K562 (cell line): Measurements from ENCODE around the gene CISD2. TPM values are rescaled to one million over a fixed set of nuclear protein-coding genes. Genes with fewer than 3 reads are reported as not detected.

ENCODE experiments used
- KDM1A ChIP-seq, 2 experiments: fragments of 450-650 bp; IDR thresholded peaks; 2 replicates each; pipeline ENCODE4 v1.6.1; 2016; ENCODE audit warnings: mild to moderate bottlenecking in 2 of 2
- polyA plus RNA-seq, 8 experiments: library from polyadenylated mRNA; depleted of rRNA in 4 of 8; stranded (reverse) in 5 of 8; unstranded in 3 of 8; fragments of >200 nt; fragmentation: Nextera tagmentation in 2 of 8; fragmentation: Illumina TruSeq in 1 of 8; extraction: Ambion mirVana in 2 of 8; extraction: Trizol in 1 of 8; gene quantifications; 2 replicates each; pipeline versions ENCODE4 v1.2.1 to v1.2.3, GENCODE V29; 2011 to 2014; ENCODE audit warnings: inconsistent platforms in 1 of 8, missing spikeins in 1 of 8
- total RNA-seq, 7 experiments: library from RNA; depleted of rRNA in 6 of 7; stranded (reverse); fragments of >200 nt in 6 of 7; fragmentation: Illumina TruSeq in 2 of 7; extraction: Trizol in 2 of 7; gene quantifications; 2 replicates each; pipeline versions ENCODE4 v1.2.1 to v1.2.3, GENCODE V29; 2011 to 2021; ENCODE audit warnings: low replicate concordance in 1 of 7
- TF ChIP-seq, protein P1 (sequence below): fragments of 450-650 bp; IDR thresholded peaks from 2 replicates; pipeline ENCODE4 v1.6.1; 2017; ENCODE audit warnings: antibody characterized with exemption, mild to moderate bottlenecking
- TF ChIP-seq, protein P2 (sequence below): fragments of 450-650 bp; IDR thresholded peaks from 2 replicates; pipeline ENCODE4 v1.6.1; 2016; ENCODE audit warnings: borderline replicate concordance

Gene CISD2
- total and polyA plus RNA-seq, 9 of the 15 experiments (the other 6 are each of a cell fraction or from before 2014, with no cell fraction given), result 37.8 to 91.4 (median 59.8) TPM

DNA sequence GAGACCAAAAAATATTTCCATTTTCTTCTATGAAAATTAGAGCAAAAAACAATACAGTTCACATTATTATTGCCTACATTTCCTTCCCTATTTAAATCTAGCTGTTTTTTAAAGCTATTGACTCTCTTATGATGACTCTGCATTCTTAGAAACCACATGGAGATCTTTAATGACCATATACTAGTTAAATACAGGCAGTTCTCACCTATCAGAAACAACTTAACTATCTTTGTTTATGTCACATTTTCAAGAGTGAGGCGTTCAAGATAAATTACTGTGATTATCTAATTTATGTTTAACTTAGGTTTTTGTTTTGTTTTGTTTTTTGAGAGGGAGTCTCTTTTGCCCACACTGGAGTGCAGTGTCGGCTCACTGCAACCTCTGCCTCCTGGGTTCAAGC lies 3.0 kb downstream of the CISD2 start (continued):
- TF ChIP-seq, protein P1, sequence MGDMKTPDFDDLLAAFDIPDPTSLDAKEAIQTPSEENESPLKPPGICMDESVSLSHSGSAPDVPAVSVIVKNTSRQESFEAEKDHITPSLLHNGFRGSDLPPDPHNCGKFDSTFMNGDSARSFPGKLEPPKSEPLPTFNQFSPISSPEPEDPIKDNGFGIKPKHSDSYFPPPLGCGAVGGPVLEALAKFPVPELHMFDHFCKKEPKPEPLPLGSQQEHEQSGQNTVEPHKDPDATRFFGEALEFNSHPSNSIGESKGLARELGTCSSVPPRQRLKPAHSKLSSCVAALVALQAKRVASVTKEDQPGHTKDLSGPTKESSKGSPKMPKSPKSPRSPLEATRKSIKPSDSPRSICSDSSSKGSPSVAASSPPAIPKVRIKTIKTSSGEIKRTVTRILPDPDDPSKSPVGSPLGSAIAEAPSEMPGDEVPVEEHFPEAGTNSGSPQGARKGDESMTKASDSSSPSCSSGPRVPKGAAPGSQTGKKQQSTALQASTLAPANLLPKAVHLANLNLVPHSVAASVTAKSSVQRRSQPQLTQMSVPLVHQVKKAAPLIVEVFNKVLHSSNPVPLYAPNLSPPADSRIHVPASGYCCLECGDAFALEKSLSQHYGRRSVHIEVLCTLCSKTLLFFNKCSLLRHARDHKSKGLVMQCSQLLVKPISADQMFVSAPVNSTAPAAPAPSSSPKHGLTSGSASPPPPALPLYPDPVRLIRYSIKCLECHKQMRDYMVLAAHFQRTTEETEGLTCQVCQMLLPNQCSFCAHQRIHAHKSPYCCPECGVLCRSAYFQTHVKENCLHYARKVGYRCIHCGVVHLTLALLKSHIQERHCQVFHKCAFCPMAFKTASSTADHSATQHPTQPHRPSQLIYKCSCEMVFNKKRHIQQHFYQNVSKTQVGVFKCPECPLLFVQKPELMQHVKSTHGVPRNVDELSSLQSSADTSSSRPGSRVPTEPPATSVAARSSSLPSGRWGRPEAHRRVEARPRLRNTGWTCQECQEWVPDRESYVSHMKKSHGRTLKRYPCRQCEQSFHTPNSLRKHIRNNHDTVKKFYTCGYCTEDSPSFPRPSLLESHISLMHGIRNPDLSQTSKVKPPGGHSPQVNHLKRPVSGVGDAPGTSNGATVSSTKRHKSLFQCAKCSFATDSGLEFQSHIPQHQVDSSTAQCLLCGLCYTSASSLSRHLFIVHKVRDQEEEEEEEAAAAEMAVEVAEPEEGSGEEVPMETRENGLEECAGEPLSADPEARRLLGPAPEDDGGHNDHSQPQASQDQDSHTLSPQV, result peak; percentile 81
- TF ChIP-seq, protein P2, sequence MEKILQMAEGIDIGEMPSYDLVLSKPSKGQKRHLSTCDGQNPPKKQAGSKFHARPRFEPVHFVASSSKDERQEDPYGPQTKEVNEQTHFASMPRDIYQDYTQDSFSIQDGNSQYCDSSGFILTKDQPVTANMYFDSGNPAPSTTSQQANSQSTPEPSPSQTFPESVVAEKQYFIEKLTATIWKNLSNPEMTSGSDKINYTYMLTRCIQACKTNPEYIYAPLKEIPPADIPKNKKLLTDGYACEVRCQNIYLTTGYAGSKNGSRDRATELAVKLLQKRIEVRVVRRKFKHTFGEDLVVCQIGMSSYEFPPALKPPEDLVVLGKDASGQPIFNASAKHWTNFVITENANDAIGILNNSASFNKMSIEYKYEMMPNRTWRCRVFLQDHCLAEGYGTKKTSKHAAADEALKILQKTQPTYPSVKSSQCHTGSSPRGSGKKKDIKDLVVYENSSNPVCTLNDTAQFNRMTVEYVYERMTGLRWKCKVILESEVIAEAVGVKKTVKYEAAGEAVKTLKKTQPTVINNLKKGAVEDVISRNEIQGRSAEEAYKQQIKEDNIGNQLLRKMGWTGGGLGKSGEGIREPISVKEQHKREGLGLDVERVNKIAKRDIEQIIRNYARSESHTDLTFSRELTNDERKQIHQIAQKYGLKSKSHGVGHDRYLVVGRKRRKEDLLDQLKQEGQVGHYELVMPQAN, result peak; percentile 28; the same call in 1 of the 2 replicates
- TF ChIP-seq KDM1A (IDR thresholded peaks at IDR 0.05), result peak; percentile 39 to 53; a peak in 1 of 4 replicates
